Nephron progenitor cell (in vitro differentiated cells): ENCODE measurements around the gene MCUR1.

Experiments
- DNase-seq: peaks from one replicate; pipeline ENCODE4 v3.0.0; 2021
- H3K27ac Mint-ChIP-seq: 2 replicates; pipeline ENCODE4 v1.8.0; 2021; ENCODE audit warnings: mild to moderate bottlenecking, moderate library complexity, mixed read lengths
- H3K27me3 Mint-ChIP-seq: 2 replicates; pipeline ENCODE4 v1.8.0; 2021; ENCODE audit warnings: mild to moderate bottlenecking, low read depth, mixed read lengths; ENCODE audit not compliant: poor library complexity
- H3K36me3 Mint-ChIP-seq: 2 replicates; pipeline ENCODE4 v1.8.0; 2021; ENCODE audit warnings: low read depth, mixed read lengths
- H3K4me1 Mint-ChIP-seq: 2 replicates; pipeline ENCODE4 v1.8.0; 2021; ENCODE audit warnings: mixed read lengths
- H3K4me3 Mint-ChIP-seq: 2 replicates; pipeline ENCODE4 v1.8.0; 2021; ENCODE audit warnings: mild to moderate bottlenecking, moderate library complexity, mixed read lengths
- H3K9me3 Mint-ChIP-seq: 2 replicates; pipeline ENCODE4 v1.8.0; 2021; ENCODE audit warnings: mild to moderate bottlenecking, moderate library complexity, mixed read lengths
- CTCF ChIP-seq: fragments of 200-600 bp; sonication (generic); IDR thresholded peaks from 2 replicates; pipeline ENCODE4 v1.5.0; 2021; ENCODE audit warnings: antibody characterized with exemption

MCUR1 gene

DNA sequence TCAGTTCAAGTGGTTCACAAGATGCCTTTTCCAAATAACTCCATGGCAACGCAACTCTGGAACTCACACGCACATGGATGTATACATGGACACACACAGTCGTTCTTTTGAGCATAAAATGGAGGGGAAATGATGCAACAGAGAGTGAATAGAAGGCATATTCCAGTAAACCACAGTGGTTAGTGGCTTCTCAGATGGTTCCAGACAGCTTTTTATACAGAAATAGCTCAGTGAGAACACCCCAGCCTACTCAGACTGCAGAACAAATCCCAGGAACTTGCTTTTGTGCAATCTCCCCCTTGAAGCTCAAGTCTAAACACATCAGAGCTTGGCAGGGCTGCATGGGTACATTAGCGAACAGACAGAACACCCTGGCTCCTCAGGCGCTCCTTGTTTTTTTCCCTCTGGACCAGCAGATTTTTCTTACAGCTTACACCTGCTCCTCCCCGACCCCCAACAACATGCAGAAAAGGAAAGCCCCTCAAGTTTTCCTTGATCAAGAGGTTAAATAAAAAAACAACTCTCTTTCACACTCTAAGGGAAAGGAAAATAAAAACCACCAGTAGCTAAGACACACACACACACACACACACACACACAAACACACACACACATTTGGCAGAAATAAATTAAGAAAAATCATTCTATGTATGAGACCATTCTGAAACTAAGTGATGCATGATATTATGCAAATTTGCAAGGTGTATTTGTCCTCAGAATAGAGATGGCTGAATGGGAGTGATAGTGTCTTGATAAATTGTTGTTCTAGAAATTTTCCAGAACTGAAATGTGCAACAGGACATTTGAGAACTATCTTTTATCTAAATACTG lies 51.5 kb downstream of the MCUR1 start:
- Mint-ChIP-seq H3K27ac (peak overlapping the region; percentile 19), H3K36me3 (no peaks in the 10 kb centered on the region), H3K4me3 (no peak overlapping the region), H3K4me1 (peaks cover 28% of the 10 kb centered on the region), H3K27me3 (peaks cover 14% of the 10 kb centered on the region), H3K9me3 (peaks cover 4% of the 10 kb centered on the region)
- no peak for TF ChIP-seq CTCF
- DNase-seq, result no peak

- H3K36me3 Mint-ChIP-seq, result no peaks in the 10 kb centered on the region
- H3K9me3 Mint-ChIP-seq, result peaks cover 4% of the 10 kb centered on the region
- peaks cover 14% of the 10 kb centered on the region for H3K27me3 Mint-ChIP-seq
- DNase-seq, result no peak
- peaks cover 15% of the 10 kb centered on the region for H3K4me1 Mint-ChIP-seq
- H3K4me3 Mint-ChIP-seq, result no peak overlapping the region
- TF ChIP-seq CTCF, result no peak
- H3K27ac Mint-ChIP-seq, result no peak overlapping the region
Measured at GRCh38 chr6:13761361-13762036, 52.9 kb downstream of the MCUR1 start.

DNA sequence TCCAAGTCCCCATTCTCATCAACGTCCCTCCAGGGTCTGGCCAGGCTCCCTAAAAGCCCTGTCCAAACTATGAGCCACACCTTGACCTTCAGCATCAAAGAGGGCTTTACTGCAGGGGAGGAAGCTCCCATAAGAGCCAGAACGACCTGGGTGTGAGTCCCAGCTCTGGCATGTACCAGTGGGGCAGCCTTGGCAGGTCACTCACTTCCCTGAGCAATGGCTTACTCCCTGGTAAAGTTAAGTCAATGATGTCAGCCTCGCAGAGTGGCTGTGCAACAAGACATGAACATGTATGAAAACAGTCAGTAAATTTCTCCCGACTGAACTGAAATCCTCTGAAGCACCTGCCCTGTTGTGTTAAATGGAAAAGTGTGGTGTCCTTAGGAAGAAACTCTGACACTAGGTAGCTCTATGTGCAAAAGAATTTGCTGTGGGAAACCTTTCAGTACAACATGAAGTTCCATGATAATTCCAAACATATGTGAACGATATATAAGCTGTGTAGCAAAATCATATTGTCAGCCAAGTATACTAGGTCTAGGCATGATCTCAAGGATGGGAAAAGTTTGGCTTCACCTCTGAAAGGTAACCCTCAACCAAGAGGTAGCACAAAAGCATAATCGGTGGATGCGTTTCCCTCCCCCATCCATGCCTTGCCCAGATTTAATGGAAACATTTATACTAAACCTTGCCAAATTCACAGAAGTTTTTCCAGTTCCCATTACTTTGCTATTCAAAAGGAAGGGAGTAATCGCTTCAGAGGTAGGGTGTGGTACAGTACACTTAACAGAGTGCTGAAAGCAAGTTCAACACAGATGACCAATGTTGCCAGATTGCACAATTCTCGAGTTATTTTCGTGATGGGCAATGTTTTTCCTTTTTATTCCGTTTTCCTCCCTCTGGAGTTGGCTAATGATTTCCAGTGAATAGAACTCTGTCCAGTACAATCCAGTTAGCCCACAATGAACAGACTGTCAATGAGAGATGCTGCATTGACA lies 53.8 kb downstream of the MCUR1 start:
- Mint-ChIP-seq H3K36me3 (no peaks in the 10 kb centered on the region), H3K4me3 (no peak overlapping the region), H3K9me3 (peaks cover 4% of the 10 kb centered on the region), H3K27ac (no peak overlapping the region), H3K4me1 (peaks cover 6% of the 10 kb centered on the region), H3K27me3 (peaks cover 17% of the 10 kb centered on the region)
- no peak for TF ChIP-seq CTCF
- no peak for DNase-seq

DNA sequence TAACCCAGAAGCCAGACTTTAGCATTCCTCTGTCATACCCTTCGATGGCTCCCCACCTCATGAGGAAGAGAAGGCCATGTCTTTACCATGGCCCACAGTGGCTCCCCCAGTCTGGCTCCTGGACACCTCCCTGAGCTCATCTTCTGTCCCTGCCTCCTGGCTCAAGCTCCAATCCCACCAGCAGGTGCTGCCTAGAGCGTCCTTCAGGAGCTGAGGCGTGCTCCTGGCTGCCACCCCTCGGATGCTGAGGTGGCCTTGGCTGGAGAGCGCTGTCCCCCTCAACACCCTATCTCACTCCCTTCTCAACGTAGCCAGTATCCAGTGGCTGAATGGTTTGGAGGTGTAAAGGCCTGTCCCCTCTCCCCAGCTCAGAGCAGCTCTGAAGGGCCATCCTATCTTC lies 55.3 kb downstream of the MCUR1 start:
- Mint-ChIP-seq H3K4me1 (peaks cover 5% of the 10 kb centered on the region), H3K36me3 (no peaks in the 10 kb centered on the region), H3K4me3 (no peak overlapping the region), H3K27ac (no peak overlapping the region), H3K27me3 (peaks cover 19% of the 10 kb centered on the region), H3K9me3 (no peaks in the 10 kb centered on the region)
- no peak for TF ChIP-seq CTCF
- DNase-seq, result no peak

GRCh38 chr6:13754644-13755043 lies 59.7 kb downstream of the MCUR1 start:
- TF ChIP-seq CTCF, result no peak
- H3K36me3 Mint-ChIP-seq, result no peaks in the 10 kb centered on the region
- H3K27ac Mint-ChIP-seq, result no peak overlapping the region
- DNase-seq, result no peak
- no peaks in the 10 kb centered on the region for H3K4me1 Mint-ChIP-seq
- H3K27me3 Mint-ChIP-seq, result peaks cover 8% of the 10 kb centered on the region
- no peak overlapping the region for H3K4me3 Mint-ChIP-seq
- H3K9me3 Mint-ChIP-seq, result no peaks in the 10 kb centered on the region
